Activated T-helper 9 cell treated with anti-CD3 and anti-CD28 coated beads, Interleukin-2, amount 50 U/mL, for 16 hours (primary cell): ENCODE results near the gene RAPGEF5.

Source experiments
- DNase-seq: peaks from one replicate; pipeline ENCODE4 v3.0.0-alpha.2; 2020; ENCODE audit warnings: low read depth

The RAPGEF5 gene

DNA sequence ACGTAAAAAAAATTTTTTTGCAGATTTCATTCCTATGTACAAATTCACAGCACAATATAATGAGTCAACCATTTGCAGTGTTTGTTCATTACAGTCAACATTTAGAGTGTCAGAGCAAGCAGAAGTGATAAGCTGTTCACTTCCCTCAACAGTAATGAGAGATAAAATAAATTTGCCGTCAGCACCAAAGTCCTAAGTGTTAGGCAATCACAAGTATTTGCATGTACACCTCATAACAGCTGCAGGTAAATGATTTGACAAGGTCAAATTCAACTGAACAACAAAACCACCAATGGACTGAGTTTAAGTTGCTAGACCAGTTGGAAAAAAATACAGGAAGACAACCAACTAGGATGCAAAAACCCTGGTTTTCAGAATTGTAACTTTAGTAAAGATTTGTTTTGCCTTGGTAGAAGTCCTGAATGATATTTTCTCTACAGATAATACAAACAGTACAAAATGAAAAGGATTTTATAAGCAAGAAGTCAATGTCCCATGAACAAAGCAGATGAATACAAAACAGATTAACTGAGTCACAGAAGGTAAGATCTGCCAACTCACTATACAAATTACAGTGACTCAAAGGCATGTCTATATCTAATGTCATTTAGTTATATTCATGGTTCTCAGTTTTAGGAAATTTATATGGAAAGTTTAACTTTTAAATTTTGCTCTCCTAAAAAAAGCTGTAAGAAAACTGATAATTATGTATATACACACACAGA is 10.4 kb downstream of the RAPGEF5 start:
- DNase-seq: no peak

DNA sequence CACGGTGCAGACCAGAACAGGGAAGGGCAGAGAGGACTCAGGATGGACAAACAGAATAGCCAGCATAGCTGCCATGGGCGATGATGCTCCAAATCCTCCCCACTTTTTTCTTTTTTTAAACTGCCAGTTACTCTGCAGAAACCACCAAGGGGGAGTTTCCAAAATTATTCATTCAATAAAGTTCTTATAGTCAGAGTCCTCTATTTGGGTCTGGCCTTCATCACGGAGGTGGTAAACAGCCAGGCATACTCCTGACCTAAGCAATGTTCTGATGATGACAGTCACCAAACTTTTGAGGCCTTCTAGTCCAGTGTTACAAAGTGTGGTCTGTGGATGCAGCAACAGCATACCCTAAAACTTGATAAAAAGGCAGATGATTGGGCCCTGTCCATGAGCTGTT is 12.3 kb downstream of the RAPGEF5 start:
- no peak for DNase-seq

DNA sequence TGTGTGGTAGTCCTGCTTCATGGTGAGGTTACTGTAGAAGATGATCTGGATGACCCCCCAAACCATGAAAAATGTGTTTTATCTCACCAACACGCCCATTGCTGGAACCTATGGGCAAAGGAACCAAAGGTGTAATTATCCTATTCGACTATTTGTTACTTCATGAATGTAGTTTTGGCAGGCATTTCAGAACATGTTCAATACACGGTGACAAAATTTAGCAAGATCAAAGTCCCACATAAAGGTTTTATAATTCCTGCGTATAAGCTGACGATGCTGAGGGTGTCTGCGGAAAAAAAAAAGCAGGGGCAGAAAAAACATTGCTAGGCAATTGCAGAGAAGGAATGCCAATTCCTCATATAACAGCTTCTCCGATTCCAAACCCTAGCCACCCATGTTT is 13.3 kb downstream of the RAPGEF5 start:
- DNase-seq: no peak

DNA sequence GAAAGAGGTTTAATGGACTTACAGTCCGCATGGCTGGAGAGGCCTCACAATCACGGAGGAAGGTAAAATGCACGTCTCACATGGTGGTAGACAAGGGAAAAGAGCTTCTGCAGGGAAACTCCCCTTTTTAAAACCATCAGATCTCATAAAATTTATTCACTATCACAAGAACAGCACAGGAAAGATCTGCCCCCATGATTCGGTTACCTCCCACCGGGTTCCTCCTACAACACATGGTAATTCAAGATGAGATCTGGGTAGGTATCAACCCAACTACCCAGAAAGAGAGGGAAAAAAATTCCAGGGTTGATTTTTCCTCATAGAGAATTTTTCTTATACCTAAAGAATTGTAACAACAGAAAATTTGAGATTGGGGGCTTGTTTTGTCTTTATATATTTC is 13.9 kb downstream of the RAPGEF5 start:
- DNase-seq: no peak

DNA sequence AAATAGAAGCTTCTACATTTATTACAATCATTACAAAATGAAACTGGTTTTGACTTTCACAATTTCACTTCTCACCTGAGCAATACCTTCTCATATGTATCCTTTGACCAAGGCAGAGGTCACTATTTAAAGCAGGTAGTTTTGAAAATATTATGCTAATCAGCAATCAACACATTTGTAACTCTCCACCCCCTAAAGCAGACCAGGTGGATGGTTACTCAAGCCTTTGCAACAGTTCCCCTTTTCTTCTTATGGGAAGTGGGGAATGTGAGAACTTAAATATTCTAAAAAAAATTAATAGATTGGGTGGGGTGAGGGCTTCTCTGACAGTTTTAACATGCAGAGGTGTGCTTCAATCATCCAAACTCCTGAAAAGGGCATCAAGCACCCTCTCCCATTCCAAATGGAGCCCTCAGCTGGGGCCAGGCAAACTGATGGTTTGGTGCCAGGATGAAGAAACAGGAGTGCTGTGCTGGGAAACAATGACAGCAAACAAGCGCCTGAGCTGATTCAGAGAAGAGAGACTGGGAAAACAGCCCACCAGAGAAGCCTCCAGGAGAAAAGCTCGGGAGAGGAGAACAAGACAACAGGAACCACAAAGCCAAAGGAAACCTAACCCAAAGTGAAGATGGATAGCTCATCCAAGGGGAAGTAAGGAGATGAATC is 17.1 kb downstream of the RAPGEF5 start:
- no peak for DNase-seq

DNA sequence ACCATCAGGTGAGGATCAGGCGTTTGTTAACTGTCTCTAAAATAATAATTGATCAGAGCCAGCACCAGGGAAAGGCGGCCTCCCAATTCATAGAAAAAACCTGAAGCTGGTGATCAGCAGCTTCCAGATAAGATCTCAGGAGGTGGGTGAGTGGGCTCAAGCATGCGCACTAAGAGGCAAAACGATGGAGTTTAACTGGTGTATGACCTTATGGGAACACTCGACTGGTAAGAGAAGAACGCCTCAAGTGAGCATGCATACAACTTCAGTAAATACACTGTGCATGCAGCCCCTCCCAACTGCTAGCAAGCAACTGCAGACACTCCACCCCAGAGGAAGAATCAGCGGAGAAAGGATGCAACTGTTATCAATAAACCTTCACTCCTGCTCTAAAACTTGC is 18.1 kb downstream of the RAPGEF5 start:
- DNase-seq: no peak

DNA sequence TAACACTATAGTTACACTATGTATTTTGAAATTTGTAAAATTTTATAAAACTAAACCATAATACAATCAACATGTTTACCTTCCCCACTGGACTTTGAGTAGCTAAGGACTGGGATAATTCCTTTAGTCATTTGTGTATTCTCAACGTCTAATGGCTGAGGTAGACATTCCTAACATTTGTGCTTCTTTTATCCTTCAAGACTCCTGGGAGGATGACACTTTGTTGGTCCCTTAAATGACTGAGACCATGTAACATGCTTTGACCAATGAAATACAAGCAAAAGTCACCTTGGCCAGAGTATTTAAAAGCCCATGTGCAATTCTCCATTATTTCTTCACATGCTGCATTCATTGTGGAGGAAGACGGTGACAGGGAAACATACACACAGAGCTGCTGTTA is 18.5 kb downstream of the RAPGEF5 start:
- DNase-seq: no peak

DNA sequence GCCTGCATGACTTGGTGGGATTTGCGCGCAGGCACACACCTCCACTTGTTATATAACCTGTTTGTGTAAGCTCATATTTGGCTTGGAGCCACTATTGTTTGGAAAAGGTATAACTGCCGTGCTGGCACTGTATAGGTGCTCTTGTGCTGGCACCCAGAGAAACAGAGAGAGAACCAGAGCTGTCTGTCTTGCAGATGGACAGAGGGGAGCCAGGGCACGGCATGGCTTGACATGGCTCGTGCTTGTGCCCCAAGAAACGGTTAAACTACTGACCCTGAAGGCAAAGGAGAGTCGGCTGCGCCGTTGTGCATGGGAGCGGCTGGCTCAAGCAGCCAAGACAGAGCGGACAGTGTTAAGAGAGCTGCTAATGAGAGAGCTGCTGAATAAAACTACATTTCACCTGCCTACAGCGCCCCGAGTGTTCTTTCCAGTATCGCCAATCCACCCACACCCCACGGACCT is 23.2 kb downstream of the RAPGEF5 start:
- DNase-seq: no peak

DNA sequence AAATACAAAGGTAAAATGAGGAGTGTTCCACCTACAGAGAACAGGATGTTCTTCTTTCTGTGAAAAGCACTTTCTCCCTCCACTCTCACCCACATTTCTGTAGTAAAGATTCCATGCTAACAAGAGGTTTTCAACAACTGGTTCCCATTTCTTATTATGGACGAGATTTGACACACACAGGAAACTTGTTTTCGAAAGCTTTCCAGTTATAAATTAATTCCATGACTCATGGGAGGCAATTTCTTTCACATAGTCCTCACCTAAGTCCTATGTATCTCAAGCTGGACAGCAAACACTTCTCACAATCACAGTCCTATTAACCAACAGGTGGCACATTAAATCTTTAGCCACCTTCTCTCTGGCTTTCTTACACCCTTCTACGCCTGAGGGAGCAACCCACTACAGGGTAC is 24.5 kb downstream of the RAPGEF5 start:
- no peak for DNase-seq

DNA sequence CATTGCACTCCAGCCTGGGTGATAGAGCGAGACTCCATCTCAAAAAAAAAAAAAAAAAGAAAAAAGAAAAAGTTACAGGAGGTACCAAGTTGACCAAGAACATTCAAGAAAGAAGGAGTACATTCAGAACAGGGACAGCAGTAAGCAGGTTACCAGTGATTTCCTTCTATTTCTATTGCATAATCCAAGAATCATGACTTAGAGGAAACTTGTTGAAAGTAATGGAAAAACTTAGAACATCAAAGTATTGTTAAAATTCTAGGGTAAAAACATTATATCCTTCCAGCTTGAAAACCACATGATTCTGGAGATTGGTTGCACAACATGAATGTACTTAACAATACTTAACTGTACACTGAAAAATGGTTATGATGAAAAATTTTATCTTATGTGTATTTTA is 25.2 kb downstream of the RAPGEF5 start:
- no peak for DNase-seq

DNA sequence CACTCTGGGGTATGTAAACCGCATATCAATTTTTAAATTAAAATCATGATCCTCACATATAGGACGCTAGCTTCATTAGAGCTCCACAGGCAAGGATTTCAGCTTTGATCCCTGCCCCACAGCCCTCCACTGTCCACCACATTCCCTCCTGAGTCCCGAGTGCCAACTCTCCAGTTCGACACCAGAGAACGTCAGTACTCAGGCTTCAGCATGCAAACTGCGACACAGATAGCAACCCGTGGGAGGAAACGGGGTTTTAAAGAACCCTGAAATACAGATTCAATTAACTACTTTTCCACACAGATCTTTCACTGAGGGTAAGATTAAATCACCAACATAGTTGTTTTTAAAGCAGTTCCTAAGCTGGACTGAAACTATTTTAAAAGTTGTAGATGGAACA is 26.1 kb downstream of the RAPGEF5 start:
- DNase-seq: no peak

DNA sequence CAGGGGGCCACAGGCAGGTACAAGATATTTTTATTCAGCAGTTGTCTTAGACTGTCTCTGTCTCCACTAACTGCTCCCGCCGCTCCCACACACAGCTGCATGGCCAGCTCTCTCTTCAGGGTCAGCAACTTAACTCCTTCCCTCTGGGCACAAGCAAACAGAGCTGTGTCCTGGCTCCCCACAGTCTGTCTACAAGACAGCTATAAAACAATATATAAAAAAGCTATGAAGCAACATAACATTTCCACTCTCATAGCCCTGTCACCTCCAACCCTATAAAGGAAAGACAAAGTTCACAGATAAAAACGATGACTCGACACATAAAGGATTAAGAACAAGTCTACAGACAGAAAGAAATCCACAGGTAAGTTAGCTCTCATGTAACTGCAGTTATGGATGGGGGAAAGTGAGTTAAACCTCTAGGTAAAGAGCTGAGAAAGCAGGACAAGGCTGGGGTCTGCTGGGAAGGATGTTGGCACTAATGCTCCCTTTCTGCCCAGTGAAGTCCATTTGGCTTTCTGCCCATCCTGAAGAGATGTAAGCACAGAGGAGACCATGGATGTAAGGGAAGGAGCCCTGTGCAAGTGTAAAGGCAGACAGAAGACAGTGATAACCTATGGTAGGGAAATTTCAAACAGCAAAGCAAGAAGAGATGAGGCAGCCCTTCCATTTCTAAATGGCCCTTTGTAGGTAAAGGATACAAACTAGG is 27.0 kb downstream of the RAPGEF5 start:
- DNase-seq: no peak

DNA sequence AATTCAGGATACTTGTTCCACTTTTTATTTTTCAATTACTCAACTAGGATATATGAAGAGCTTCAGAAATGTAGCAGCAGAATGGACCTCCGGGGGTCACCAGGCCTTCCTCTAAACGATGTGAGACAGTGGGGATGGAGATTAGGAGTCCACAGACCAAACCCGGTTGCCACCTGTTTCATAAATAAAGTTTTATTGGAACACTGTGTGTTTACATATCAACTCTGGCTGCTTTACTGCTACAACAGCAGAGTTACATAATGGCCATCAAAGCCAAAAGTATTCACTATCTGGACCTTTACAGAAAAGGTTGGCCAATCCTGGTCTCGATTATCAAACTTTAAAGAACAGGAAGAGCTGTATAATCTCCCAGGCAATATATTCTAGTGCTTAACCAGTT is 30.8 kb downstream of the RAPGEF5 start:
- no peak for DNase-seq

DNA sequence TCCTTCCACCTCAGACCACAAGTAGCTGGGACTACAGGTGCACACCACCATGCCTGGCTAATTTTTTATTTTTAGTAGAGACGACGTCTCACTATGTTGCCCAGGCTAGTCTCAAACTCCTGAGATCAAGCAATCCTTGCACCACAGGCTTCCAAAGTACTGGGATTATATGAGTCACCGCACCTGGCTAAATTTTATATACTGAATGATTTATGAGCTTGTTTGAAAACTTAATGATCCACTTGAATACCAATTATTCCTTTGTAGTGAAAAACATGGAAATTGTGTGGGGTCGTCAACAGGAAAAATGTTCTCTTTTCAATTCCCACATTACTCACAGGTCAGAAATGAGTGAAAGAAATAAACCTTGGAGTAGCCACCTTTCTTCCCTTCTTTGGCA is 31.3 kb downstream of the RAPGEF5 start:
- no peak for DNase-seq

DNA sequence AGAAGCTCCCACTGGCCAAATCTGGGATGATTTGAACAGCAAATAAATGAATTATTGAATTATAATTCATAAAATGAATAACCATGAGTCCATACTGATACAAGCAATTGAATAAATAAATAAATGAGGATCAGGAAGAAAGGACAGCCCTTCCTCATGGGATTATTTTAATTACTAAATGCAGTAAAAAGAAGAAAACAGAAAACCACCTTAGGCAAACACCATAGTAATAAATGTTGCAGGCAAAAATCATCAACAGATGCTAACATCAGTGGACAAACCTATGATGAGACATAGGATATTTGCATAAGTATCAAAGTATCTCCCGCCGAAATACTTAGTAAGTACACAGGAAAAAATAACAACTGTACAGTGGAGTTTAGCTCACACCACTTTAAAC is 33.2 kb downstream of the RAPGEF5 start:
- no peak for DNase-seq

DNA sequence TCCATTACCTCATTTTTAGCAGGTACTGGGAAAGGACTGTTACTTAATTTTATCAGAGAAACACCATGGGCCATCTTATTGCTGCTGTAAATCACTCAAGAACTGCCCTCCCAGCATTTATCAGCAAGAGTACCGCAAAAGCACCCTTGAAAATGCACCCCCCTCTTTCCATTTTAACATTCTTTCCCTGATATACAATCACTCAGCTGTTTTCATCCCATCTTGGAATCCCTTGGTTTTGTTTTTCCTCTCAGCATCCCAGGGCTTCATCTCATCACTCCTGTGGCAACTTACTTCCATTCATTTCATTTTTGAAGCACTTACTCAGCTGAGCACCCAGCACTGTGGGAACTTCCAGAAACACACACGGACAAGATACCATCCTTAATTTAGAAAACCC is 36.5 kb downstream of the RAPGEF5 start:
- DNase-seq: no peak

DNA sequence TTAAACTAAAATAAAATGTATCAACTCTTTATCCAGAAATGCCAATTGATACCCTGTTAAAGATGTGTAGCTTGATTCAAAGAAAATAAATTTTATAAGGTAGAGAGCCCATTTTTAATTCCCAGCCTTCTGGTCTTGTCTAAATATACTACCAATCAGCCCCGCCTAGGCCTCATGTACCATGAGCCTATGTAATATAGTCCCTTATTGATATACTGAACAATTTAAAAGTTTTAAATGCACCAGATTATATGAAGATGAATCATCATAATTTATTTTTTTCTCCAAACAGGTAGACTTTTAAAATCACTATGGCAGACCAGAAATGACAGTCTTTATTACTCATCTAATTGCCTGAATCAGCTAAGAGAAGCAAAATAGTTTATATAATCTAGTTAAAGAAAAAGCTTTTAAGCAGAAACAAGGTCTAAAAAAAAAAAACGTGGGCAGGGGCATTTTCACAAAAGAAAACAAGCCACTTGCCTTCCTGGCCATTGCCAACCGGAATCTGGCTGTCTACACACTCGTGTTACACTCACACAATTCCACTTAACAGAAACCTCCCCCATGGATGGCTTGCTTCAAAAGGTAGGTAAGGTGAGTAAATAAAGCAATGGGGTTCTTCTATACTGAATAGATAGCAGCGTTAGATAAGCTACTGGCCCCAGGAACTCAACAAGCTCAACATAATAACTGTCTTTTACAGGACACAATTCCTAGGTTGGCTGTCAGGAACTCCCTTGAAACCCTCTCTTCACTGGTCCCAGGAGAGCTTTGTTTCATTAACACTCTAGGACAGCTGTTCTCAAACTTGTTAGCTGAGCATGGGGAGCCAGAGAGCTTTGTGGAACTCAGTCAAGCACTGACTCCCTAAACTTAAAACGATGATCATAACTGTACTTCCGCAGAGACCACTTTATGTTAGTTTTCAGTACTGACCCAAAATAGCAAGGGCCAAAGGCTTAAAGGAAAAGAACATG is 37.2 kb downstream of the RAPGEF5 start:
- no peak for DNase-seq

DNA sequence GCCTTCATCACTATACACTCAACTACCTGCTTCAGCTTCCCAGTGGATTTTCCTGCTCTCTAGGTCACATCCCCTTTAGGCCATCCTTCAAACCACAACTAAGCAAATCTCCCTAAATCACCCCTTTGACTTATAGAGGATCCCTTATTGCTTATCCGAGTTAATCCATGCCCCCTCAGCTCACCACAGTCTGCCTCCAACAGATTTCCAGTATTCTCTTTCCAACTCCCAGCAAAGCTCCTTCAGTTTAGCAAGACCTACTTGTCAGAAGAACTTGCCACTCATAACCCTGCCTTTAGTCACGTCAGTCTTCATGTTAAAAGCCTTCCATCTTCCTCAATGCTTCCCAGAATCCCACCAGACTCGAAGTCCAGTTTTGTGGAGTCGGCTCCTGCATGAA is 38.6 kb downstream of the RAPGEF5 start:
- no peak for DNase-seq

DNA sequence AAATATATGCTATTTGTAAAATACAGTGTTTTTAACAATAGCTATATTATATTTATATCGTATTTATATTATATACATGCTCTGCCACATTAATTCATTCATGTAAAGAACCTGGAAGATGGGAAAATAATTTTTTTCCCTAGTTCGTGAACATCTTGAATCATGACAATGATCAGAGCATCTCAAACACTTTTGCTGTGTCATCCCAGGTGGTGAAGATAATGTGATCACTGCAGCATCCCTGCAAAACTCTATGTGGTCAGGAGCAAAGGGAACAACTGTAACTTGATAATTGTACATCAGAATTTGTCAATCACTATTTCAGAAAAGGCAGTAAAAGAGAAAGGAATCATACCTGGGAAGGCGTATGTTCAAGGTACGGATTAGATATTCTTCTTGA is 39.3 kb downstream of the RAPGEF5 start:
- DNase-seq: no peak

DNA sequence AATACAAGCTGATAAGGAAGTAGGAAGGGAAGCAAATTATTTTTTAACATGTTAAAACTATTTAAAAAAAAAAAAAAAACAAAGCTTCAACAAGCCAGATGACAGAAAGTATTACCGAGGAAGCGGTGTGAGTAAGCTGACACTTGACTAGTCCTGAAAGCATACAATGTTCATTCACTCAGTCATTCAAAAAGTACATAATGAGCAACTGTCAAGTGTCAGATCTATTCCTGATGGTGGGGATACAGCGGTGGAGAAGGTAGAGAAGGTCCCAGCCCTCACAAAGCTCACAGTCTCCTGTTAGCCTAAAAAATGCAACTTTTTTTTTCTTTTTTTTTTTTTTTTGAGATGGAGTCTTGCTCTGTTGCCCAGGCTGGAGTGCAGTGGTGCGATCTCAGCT is 40.0 kb downstream of the RAPGEF5 start:
- no peak for DNase-seq

DNA sequence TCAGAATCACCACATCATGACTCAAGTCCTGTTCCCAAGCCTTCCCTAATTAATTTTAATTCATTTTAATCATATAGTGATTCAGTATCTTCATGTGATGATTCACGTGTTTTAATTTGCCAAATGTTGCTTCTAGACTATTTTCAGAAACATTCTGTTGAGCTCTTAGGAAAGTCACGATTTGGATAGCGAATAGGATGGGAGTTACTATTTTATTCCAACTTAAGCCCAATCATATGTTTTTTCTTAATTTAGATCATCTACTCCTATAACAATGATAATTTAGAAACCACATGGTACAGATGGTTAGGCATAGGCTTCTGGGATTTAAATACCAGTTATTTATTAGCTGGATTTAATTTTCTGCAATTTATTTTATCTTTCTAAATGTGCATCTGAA is 49.1 kb downstream of the RAPGEF5 start:
- no peak for DNase-seq

DNA sequence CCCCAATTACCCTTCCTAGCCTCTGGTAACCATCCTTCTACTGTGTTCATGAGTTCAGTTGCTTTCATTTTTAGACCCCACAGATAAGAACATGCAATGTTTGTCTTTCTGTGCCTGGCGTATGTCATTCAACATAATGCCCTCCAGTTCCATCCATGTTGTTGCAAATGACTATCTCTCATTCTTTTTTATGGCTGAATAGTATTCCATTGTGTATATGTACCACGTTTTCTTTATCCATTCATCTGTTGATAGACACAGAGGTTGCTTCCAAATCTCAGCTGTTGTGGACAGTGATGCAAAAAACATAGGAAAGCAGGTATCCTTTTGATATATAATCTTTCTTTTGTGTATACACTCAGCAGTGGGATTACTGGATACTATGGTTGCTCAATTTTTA is 51.2 kb downstream of the RAPGEF5 start:
- no peak for DNase-seq
